ENCODE results near the gene KIF26A.

KIF26A gene

DNA sequence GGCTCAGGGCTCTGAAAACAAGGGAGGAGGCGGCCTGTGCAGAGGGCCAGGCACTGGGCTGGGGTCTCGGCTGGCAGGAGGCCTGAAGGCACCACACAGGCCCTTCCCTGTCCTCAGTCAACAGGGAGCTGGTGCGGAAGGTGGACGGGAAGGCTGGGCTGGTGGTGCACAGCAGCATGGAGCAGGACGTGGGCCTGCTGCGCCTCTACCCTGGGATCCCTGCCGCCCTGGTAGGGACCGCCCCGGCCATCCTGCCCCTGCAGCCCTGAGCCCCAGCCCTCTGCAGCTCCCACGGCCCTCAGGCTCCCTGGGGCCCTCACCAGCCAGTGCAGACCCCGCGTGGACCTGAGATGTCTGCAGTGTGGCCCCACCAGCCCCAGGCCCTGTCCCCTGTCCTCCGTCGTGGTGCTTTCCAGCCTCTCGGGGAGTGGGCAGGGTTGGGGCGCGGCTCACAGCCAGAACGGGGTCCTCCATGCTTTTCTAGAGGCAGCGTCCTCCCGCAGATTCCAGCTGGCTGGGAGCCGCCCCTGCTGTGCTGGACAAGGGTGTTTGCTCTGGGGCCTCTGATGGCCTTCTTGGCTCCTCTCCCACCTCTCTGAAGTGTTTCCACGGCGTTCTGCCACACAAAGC is 34.8 kb upstream of the KIF26A start:
- H3K4me3 ChIP-seq (ENCODE audit: low read depth, low read length): no peak overlapping the region
- TF ChIP-seq, protein P1, sequence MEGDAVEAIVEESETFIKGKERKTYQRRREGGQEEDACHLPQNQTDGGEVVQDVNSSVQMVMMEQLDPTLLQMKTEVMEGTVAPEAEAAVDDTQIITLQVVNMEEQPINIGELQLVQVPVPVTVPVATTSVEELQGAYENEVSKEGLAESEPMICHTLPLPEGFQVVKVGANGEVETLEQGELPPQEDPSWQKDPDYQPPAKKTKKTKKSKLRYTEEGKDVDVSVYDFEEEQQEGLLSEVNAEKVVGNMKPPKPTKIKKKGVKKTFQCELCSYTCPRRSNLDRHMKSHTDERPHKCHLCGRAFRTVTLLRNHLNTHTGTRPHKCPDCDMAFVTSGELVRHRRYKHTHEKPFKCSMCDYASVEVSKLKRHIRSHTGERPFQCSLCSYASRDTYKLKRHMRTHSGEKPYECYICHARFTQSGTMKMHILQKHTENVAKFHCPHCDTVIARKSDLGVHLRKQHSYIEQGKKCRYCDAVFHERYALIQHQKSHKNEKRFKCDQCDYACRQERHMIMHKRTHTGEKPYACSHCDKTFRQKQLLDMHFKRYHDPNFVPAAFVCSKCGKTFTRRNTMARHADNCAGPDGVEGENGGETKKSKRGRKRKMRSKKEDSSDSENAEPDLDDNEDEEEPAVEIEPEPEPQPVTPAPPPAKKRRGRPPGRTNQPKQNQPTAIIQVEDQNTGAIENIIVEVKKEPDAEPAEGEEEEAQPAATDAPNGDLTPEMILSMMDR (IDR thresholded peaks at IDR 0.05; ENCODE audit: borderline replicate concordance, insufficient read depth, low read depth, low read length): no peak

DNA sequence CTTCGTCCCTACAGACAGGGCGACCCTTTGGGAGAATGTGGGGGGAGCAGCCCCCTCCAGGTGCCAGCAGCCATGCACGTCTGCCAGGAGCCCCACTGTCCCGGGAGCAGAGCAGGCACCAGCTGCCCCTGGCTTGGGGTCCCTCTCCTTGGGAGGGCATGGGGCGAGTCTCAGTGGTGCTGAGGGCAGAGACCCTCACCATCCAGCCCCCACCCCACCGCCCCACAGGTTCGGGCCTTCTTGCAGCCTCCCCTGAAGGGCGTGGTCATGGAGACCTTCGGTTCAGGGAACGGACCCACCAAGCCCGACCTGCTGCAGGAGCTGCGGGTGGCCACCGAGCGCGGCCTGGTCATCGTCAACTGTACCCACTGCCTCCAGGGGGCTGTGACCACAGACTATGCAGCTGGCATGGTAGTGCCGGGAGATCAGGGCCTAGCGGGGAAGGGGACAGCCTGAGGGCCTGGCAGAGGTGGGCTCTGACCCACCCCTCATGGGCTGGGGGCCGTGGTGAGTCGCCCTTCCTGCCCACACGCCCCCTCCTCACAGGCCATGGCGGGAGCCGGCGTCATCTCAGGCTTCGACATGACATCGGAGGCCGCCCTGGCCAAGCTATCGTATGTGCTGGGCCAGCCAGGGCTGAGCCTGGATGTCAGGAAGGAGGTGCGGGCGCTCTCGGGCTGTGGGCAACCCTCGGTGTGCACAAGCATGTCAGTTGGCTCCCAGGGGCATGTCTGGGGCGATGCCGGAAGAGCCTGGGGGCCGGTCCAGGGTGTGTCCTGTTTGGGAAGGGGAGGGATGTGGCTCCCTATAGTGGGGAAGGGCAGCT is 34.1 kb upstream of the KIF26A start:
- H3K4me3 ChIP-seq (ENCODE audit: low read depth, low read length): no peak overlapping the region
- TF ChIP-seq, protein P1 (IDR thresholded peaks at IDR 0.05; ENCODE audit: borderline replicate concordance, insufficient read depth, low read depth, low read length): no peak

DNA sequence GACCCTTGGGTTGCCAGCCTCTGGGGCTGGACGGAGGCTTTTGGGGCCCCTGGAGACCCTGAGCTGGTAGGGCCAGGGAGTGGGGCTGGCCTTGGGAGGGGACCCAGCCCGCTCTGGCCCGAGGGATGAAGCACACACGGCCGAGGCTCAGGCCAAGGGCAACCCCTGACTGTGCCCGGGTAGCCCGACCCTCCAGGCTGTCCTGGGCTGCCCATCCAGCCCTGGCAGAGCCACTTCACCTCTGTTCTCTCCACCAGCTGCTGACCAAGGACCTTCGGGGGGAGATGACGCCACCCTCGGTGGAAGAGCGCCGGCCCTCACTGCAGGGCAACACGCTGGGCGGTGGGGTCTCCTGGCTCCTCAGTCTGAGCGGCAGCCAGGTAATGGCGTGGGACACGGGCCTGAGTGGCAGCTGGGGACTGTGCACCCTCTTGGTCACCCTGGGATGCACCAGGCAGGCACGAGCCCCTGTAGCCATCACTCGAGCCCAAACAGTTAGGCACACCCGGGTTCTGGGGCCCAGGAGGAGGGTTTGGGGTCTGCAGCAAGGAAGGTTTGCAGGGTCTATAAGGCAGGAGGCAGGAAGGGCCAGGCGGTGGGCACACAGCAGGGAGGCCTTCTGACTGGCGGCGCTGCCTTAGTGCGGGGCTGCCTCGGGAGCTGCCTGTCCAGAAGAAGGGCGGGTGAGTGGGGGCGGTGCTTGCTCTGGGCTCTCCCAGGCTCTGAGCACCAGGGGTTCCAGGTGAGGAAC is 33.1 kb upstream of the KIF26A start:
- TF ChIP-seq, protein P1 (IDR thresholded peaks at IDR 0.05; ENCODE audit: borderline replicate concordance, insufficient read depth, low read depth, low read length): no peak
- no peak overlapping the region for H3K4me3 ChIP-seq (ENCODE audit: low read depth, low read length)

DNA sequence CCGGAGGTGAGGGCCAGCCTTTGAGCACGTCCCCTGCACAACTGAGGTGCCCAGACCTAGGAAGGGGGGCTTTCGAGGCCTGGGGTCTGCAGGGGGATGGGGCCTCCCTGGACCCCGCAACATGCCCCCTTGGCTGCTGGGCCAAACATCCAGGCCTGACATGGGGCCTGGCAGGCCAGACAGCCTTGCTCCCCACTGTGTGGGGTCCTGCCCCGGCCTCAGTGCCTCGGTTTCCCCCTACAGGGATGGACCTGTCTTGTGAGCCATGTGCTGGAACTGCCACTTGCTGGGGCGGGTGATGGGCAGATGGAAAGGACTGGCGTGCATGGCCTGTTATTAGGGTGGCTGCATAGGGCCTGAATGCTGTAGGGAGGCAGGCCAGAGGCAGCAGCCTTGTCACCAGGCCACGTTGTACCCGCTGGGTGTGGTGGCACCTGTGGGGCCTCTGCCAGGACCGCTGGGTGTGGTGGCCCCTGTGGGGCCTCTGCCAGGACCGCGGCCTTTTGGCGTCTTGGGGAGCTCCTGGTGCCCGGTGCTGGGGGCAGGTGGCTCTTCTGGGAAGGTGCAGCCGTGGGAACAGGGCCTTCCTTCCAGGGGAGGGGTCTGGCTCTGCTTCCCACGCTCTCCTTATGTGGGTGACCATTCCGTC is 32.4 kb upstream of the KIF26A start:
- TF ChIP-seq, protein P1 (IDR thresholded peaks at IDR 0.05; ENCODE audit: borderline replicate concordance, insufficient read depth, low read depth, low read length): no peak
- H3K4me3 ChIP-seq (ENCODE audit: low read depth, low read length): no peak overlapping the region

DNA sequence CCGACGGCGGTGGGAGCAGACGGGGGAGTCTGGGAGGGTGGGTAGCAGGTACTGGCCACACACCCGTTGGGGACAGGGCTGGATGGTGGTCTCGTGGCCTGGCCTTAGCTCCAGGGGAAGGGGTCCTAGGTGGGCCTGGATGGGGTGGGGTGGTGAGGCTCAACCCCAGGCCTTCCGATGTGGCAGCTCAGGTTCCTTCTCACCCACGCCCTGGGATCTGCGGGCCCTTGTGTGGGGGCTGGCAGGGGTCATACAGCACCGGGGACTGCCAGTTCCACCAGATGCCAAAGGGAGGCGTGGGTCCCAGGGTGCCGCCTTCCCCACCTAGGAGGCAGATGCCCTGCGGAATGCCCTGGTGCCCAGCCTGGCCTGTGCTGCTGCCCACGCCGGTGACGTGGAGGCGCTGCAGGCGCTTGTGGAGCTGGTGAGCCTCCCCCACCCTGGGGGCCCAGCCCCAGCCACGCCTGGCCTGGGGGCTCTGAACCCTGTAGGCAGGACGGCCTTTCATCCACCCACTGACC is 31.9 kb upstream of the KIF26A start:
- TF ChIP-seq, protein P1 (IDR thresholded peaks at IDR 0.05; ENCODE audit: borderline replicate concordance, insufficient read depth, low read depth, low read length): no peak
- H3K4me3 ChIP-seq (ENCODE audit: low read depth, low read length): no peak overlapping the region

DNA sequence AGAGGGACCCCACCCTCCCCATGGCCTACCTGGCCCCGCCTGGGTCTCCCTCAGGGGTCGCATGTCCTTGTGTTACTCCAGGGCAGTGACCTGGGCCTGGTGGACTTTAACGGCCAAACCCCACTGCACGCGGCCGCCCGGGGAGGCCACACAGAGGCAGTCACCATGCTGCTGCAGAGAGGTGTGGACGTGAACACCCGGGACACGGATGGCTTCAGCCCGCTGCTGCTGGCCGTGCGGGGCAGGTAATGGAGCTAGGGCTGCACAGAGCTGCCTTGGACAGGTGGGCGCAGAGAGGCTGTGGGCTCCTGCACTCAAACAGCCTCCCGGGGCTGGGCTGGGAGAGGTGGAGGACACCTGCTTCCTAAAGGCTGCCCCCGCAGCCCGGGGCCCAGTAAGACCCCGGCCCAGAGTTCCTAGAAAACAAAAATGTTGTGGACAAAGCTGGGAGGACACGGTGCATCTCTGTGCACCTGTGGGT is 31.2 kb upstream of the KIF26A start:
- TF ChIP-seq, protein P1 (IDR thresholded peaks at IDR 0.05; ENCODE audit: borderline replicate concordance, insufficient read depth, low read depth, low read length): no peak
- H3K4me3 ChIP-seq (ENCODE audit: low read depth, low read length): no peak overlapping the region
